ENCODE data around the gene TIGD1. TPM values are rescaled to one million over a fixed set of nuclear protein-coding genes. Genes with fewer than 3 reads are reported as not detected.

The TIGD1 gene
- total and polyA plus RNA-seq, 4 donors = 2.0 to 6.0 (median 4.5) TPM

- peaks cover 0 to 6% (median under 1%) of the 10 kb centered on the region in 4 donors for H3K9me3 ChIP-seq (ENCODE audit: control insufficient read depth in 4 of 4, insufficient read depth in 3 of 4, low read length in 3 of 4)
- H3K4me3 ChIP-seq = no peak overlapping the region
- H3K4me1 ChIP-seq (ENCODE audit: control insufficient read depth in 5 of 5, insufficient read depth in 5 of 5, low read length in 5 of 5) = peaks cover 0 to 6% (median 0%) of the 10 kb centered on the region in 5 donors
- H3K9ac ChIP-seq (ENCODE audit: insufficient read depth in 1 of 2, low read length in 2 of 2) = no peak overlapping the region
- H3K36me3 ChIP-seq (ENCODE audit: control insufficient read depth in 4 of 4, insufficient read depth in 4 of 4, low read length in 4 of 4) = peaks cover 0 to 18% (median 10%) of the 10 kb centered on the region in 4 donors
- DNase-seq (no peak), ATAC-seq (ENCODE audit: insufficient read depth, low FRiP score) (no peak)
- 92 to 98% methylated on average over 13 to 14 of the region's 14 CpGs for WGBS, 2 donors
- H3K27ac ChIP-seq (ENCODE audit: low read depth in 1 of 2, low read length in 1 of 2) = no peak overlapping the region
- H3K27me3 ChIP-seq (ENCODE audit: control insufficient read depth in 3 of 3, insufficient read depth in 3 of 3, low read length in 2 of 3) = peaks cover 0 to 4% (median 0%) of the 10 kb centered on the region in 3 donors
- no peak for TF ChIP-seq CTCF (IDR thresholded peaks at IDR 0.05; ENCODE audit: control extremely low read depth, extremely low read depth)
Observed at GRCh38 chr2:232543491-232543890, 6.9 kb downstream of the TIGD1 start.

GRCh38 chr2:232542715-232543467, 7.5 kb downstream of the TIGD1 start:
- Histone ChIP-seq H3K27ac (ENCODE audit: low read depth in 1 of 2, low read length in 1 of 2) (no peak overlapping the region), H3K9me3 (ENCODE audit: control insufficient read depth in 4 of 4, insufficient read depth in 3 of 4, low read length in 3 of 4) (peaks cover 0 to 6% (median 0%) of the 10 kb centered on the region in 4 donors), H3K9ac (ENCODE audit: insufficient read depth in 1 of 2, low read length in 2 of 2) (no peak overlapping the region), H3K4me1 (ENCODE audit: control insufficient read depth in 5 of 5, insufficient read depth in 5 of 5, low read length in 5 of 5) (peaks cover 0 to 6% (median 0%) of the 10 kb centered on the region in 5 donors), H3K36me3 (ENCODE audit: control insufficient read depth in 4 of 4, insufficient read depth in 4 of 4, low read length in 4 of 4) (peaks cover 0 to 14% (median 9%) of the 10 kb centered on the region in 4 donors), H3K27me3 (ENCODE audit: control insufficient read depth in 3 of 3, insufficient read depth in 3 of 3, low read length in 2 of 3) (peaks cover 0 to 4% (median 0%) of the 10 kb centered on the region in 3 donors), H3K4me3 (no peak overlapping the region)
- DNase-seq (no peak), ATAC-seq (ENCODE audit: insufficient read depth, low FRiP score) (no peak)
- TF ChIP-seq CTCF (IDR thresholded peaks at IDR 0.05; ENCODE audit: control extremely low read depth, extremely low read depth) = no peak
- 80 to 89% methylated on average over 20 of the region's 20 CpGs for WGBS, 2 donors

GRCh38 chr2:232541961-232542714, 8.2 kb downstream of the TIGD1 start:
- H3K4me3 ChIP-seq = no peak overlapping the region
- no peak overlapping the region for H3K9ac ChIP-seq (ENCODE audit: insufficient read depth in 1 of 2, low read length in 2 of 2)
- H3K27ac ChIP-seq (ENCODE audit: low read depth in 1 of 2, low read length in 1 of 2) = no peak overlapping the region
- WGBS, 2 donors = 67 to 74% methylated on average over 9 of the region's 9 CpGs
- DNase-seq (no peak), ATAC-seq (ENCODE audit: insufficient read depth, low FRiP score) (no peak)
- no peak for TF ChIP-seq CTCF (IDR thresholded peaks at IDR 0.05; ENCODE audit: control extremely low read depth, extremely low read depth)
- H3K36me3 ChIP-seq (ENCODE audit: control insufficient read depth in 4 of 4, insufficient read depth in 4 of 4, low read length in 4 of 4) = peaks cover 0 to 6% (median 6%) of the 10 kb centered on the region in 4 donors
- H3K27me3 ChIP-seq (ENCODE audit: control insufficient read depth in 3 of 3, insufficient read depth in 3 of 3, low read length in 2 of 3) = peaks cover 0 to 4% (median 0%) of the 10 kb centered on the region in 3 donors
- H3K9me3 ChIP-seq (ENCODE audit: control insufficient read depth in 4 of 4, insufficient read depth in 3 of 4, low read length in 3 of 4) = peaks cover 0 to 6% (median 0%) of the 10 kb centered on the region in 4 donors
- H3K4me1 ChIP-seq (ENCODE audit: control insufficient read depth in 5 of 5, insufficient read depth in 5 of 5, low read length in 5 of 5) = peaks cover 0 to 6% (median 0%) of the 10 kb centered on the region in 5 donors
